RWPE2 (cell line): ENCODE results near the gene PNMA8B.

Experiments used
- ATAC-seq: fragments of 200-7000 bp; cut with Tn5 transposase; 3 replicates; pipeline ENCODE4 v1.9.1; 2021; ENCODE audit warnings: low read depth
- DNase-seq: peaks from one replicate; pipeline ENCODE4 v3.0.0-alpha.2; 2020; ENCODE audit warnings: low spot score
- H3K27ac ChIP-seq: fragments of 450-650 bp; 2 replicates; pipeline ENCODE4 v1.5.1; 2017; ENCODE audit warnings: mild to moderate bottlenecking; ENCODE audit not compliant: poor library complexity, severe bottlenecking
- H3K27me3 ChIP-seq: fragments of 250-450 bp; sonication (Bioruptor Pico); 2 replicates; pipeline ENCODE4 v1.5.1; 2021; ENCODE audit warnings: mild to moderate bottlenecking, moderate library complexity; ENCODE audit not compliant: insufficient read depth, poor library complexity, severe bottlenecking
- H3K36me3 ChIP-seq: fragments of 250-450 bp; sonication (Bioruptor Pico); 2 replicates; pipeline ENCODE4 v1.5.1; 2020; ENCODE audit warnings: low read depth, mild to moderate bottlenecking, moderate library complexity
- H3K4me1 ChIP-seq: fragments of 250-450 bp; sonication (Bioruptor Pico); 2 replicates; pipeline ENCODE4 v1.5.1; 2021; ENCODE audit warnings: mild to moderate bottlenecking, moderate library complexity; ENCODE audit not compliant: insufficient read depth, poor library complexity, severe bottlenecking
- H3K4me3 ChIP-seq: fragments of 250-450 bp; sonication (Bioruptor Pico); 2 replicates; pipeline ENCODE4 v1.5.1; 2021; ENCODE audit warnings: mild to moderate bottlenecking, moderate library complexity; ENCODE audit not compliant: severe bottlenecking
- H3K9me3 ChIP-seq: fragments of 250-450 bp; sonication (Bioruptor Pico); 2 replicates; pipeline ENCODE4 v1.5.1; 2021; ENCODE audit warnings: mild to moderate bottlenecking, moderate library complexity; ENCODE audit not compliant: severe bottlenecking
- TF ChIP-seq, protein P1 (sequence below): fragments of 450-650 bp; IDR thresholded peaks from one replicate; pipeline ENCODE4 v1.5.1; 2017; ENCODE audit warnings: mild to moderate bottlenecking, moderate library complexity; ENCODE audit not compliant: poor library complexity, severe bottlenecking

The PNMA8B gene

DNA sequence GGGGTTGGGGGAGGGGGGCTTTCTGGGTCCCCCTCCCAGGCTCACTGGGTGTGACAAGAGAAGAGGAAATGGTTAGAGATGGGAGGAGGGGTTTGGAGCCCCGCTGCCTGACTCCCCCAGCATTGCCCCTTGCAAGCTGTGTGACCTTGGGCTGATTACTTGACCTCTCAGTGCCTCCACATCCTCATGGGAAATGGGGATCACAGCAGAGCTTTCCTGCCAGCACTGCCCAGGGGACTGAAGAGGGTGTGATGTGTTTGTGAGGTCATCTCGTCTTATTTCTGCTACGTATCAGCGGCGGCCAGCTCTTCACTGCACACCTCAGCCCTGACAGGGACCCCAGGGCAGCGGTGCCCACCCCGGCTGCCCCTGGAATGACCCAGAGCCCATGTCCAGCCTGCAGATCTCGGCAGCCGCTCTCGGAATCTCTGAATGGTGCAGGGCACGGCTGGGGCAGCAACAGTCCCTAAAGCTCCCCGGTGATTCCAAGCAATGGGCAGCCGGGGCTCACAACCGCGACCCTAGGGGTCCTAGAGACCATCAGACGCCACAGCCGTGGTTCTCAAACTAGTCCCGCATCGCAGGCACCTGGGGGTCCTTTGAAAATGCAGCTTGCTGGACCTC is 8.4 kb downstream of the PNMA8B start:
- Histone ChIP-seq H3K36me3 (no peaks in the 10 kb centered on the region), H3K4me1 (no peaks in the 10 kb centered on the region), H3K9me3 (no peaks in the 10 kb centered on the region), H3K4me3 (no peak overlapping the region), H3K27ac (no peak overlapping the region), H3K27me3 (no peaks in the 10 kb centered on the region)
- TF ChIP-seq, protein P1, sequence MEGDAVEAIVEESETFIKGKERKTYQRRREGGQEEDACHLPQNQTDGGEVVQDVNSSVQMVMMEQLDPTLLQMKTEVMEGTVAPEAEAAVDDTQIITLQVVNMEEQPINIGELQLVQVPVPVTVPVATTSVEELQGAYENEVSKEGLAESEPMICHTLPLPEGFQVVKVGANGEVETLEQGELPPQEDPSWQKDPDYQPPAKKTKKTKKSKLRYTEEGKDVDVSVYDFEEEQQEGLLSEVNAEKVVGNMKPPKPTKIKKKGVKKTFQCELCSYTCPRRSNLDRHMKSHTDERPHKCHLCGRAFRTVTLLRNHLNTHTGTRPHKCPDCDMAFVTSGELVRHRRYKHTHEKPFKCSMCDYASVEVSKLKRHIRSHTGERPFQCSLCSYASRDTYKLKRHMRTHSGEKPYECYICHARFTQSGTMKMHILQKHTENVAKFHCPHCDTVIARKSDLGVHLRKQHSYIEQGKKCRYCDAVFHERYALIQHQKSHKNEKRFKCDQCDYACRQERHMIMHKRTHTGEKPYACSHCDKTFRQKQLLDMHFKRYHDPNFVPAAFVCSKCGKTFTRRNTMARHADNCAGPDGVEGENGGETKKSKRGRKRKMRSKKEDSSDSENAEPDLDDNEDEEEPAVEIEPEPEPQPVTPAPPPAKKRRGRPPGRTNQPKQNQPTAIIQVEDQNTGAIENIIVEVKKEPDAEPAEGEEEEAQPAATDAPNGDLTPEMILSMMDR = no peak
- no peak for DNase-seq
- no peak for ATAC-seq

- TF ChIP-seq, protein P1 = no peak
- ATAC-seq = no peak
Measured at GRCh38 chr19:46486358-46486757, 9.3 kb downstream of the PNMA8B start.

GRCh38 chr19:46484656-46485055 is 11.0 kb downstream of the PNMA8B start:
- no peaks in the 10 kb centered on the region for H3K4me1 ChIP-seq
- DNase-seq = no peak
- H3K4me3 ChIP-seq = no peak overlapping the region
- TF ChIP-seq, protein P1 = no peak
- H3K27ac ChIP-seq = no peak overlapping the region
- H3K27me3 ChIP-seq = no peaks in the 10 kb centered on the region
- no peaks in the 10 kb centered on the region for H3K9me3 ChIP-seq
- no peaks in the 10 kb centered on the region for H3K36me3 ChIP-seq
- ATAC-seq = no peak

More at GRCh38 chr19:46486358-46486757, 9.3 kb downstream of the PNMA8B start:
- DNase-seq = no peak
- Histone ChIP-seq H3K4me3 (no peak overlapping the region), H3K4me1 (no peaks in the 10 kb centered on the region), H3K27ac (no peak overlapping the region), H3K36me3 (no peaks in the 10 kb centered on the region), H3K9me3 (no peaks in the 10 kb centered on the region), H3K27me3 (no peaks in the 10 kb centered on the region)

DNA sequence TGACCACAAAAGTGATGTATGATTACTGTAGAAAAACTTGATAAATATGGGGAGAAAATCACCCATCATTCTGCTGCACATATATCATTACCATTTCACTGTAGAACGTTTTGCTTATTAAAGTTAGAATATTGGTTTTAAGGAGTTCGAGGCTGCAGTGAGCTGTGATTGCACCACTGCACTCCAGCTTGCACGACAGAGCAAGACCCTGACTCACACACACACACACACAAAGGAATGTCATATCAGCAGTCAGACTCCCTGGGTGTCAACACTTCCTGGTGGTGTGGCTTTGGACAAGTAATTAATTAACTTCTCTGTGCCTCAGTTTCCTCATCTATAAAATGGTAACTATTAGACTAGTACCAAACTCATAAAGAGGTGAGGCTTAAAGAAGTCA is 13.0 kb downstream of the PNMA8B start:
- no peaks in the 10 kb centered on the region for H3K4me1 ChIP-seq
- H3K27ac ChIP-seq = no peak overlapping the region
- no peaks in the 10 kb centered on the region for H3K27me3 ChIP-seq
- TF ChIP-seq, protein P1 = no peak
- DNase-seq = no peak
- ATAC-seq = no peak
- H3K4me3 ChIP-seq = no peak overlapping the region
- H3K9me3 ChIP-seq = no peaks in the 10 kb centered on the region
- H3K36me3 ChIP-seq = no peaks in the 10 kb centered on the region

GRCh38 chr19:46481947-46482346 is 13.7 kb downstream of the PNMA8B start:
- H3K27me3 ChIP-seq = no peaks in the 10 kb centered on the region
- ATAC-seq = no peak
- no peak overlapping the region for H3K27ac ChIP-seq
- no peaks in the 10 kb centered on the region for H3K36me3 ChIP-seq
- no peaks in the 10 kb centered on the region for H3K4me1 ChIP-seq
- TF ChIP-seq, protein P1 = no peak
- H3K4me3 ChIP-seq = no peak overlapping the region
- no peaks in the 10 kb centered on the region for H3K9me3 ChIP-seq
- no peak for DNase-seq
